Retinal pigment epithelial cell (primary cell): ENCODE results near the gene ZNF497.
A peak's percentile ranks its signal among the peaks of the same experiment; 100 is the strongest.

ENCODE experiments used
- DNase-seq: peaks from one replicate; pipeline ENCODE4 v3.0.0-alpha.2; 2010; ENCODE audit warnings: low read depth
- H3K4me3 ChIP-seq: 2 replicates; pipeline ENCODE4 v1.5.1; 2011; ENCODE audit warnings: mild to moderate bottlenecking, low read length, control low read depth, moderate library complexity
- CTCF ChIP-seq: conservative IDR thresholded peaks from 2 replicates; pipeline ENCODE4 v1.5.1; 2011; ENCODE audit warnings: low read depth, low read length, control low read depth, inconsistent platforms

The ZNF497 gene

GRCh38 chr19:58346961-58347929 lies 15.3 kb downstream of the ZNF497 start:
- no peak for TF ChIP-seq CTCF
- DNase-seq = no peak
- peak overlapping the region; percentile 59 for H3K4me3 ChIP-seq

GRCh38 chr19:58345558-58345957 lies 17.0 kb downstream of the ZNF497 start:
- DNase-seq = no peak
- no peak for TF ChIP-seq CTCF
- H3K4me3 ChIP-seq = no peak overlapping the region

GRCh38 chr19:58338825-58339558 lies 23.6 kb downstream of the ZNF497 start:
- no peak overlapping the region for H3K4me3 ChIP-seq
- TF ChIP-seq CTCF = no peak
- DNase-seq = no peak

- no peak for TF ChIP-seq CTCF
- H3K4me3 ChIP-seq = no peak overlapping the region
- DNase-seq = no peak
Observed at GRCh38 chr19:58338336-58338735, 24.2 kb downstream of the ZNF497 start.

- no peak for DNase-seq
- H3K4me3 ChIP-seq = no peak overlapping the region
- no peak for TF ChIP-seq CTCF
Observed at GRCh38 chr19:58336820-58337219, 25.7 kb downstream of the ZNF497 start.

GRCh38 chr19:58336216-58336615 lies 26.3 kb downstream of the ZNF497 start:
- TF ChIP-seq CTCF = no peak
- H3K4me3 ChIP-seq = no peak overlapping the region
- no peak for DNase-seq
